HEK293 (cell line): ENCODE results near the gene MSI2.

Experiments used
- CTCF ChIA-PET: fragments of 350-600 bp; formaldehyde crosslinking; extraction: SDS; loops from one replicate; lab custom pipeline; 2021; ENCODE audit warnings: antibody characterized with exemption; lab: Yijun Ruan, JAX
- POLR2A ChIA-PET: fragments of 300-600 bp; formaldehyde crosslinking; extraction: SDS; loops from one replicate; lab custom pipeline; 2020; ENCODE audit warnings: antibody characterized with exemption, inconsistent platforms; lab: Yijun Ruan, JAX
- H3K27ac ChIP-seq: fragments of 200-500 bp; sonication (Bioruptor generic); 2 replicates; pipeline ENCODE4 v1.5.1; 2014; ENCODE audit warnings: low read depth, low read length, control low read depth, inconsistent platforms; ENCODE audit errors: extremely low read depth
- H3K36me3 ChIP-seq, 2 experiments: fragments of 200-500 bp in 1 of 2; sonication (Bioruptor generic) in 1 of 2; 1 replicate in 1 of 2; 2 replicates in 1 of 2; pipeline ENCODE4 v1.5.1; 2014 to 2017; ENCODE audit warnings: inconsistent platforms in 2 of 2, low read length in 2 of 2; ENCODE audit not compliant: control insufficient read depth in 2 of 2, insufficient read depth in 1 of 2
- H3K4me1 ChIP-seq: fragments of 200-500 bp; sonication (Bioruptor generic); 2 replicates; pipeline ENCODE4 v1.5.1; 2014; ENCODE audit warnings: mild to moderate bottlenecking, low read length, inconsistent platforms; ENCODE audit not compliant: control insufficient read depth, insufficient read depth
- H3K4me3 ChIP-seq: 2 replicates; pipeline ENCODE4 v1.5.1; 2011; ENCODE audit warnings: low read depth, mild to moderate bottlenecking, control low read depth, low read length, moderate library complexity
- H3K9me3 ChIP-seq: fragments of 200-500 bp; sonication (Bioruptor generic); 2 replicates; pipeline ENCODE4 v1.5.1; 2014; ENCODE audit warnings: low read depth, low read length, inconsistent platforms; ENCODE audit not compliant: control insufficient read depth, insufficient read depth
- EGR2 ChIP-seq: fragments of 450-650 bp; formaldehyde crosslinking; IDR thresholded peaks from 2 replicates; pipeline ENCODE4 v1.5.1; 2016; ENCODE audit warnings: low read depth, missing biosample characterization, missing genetic modification characterization
- GLI2 ChIP-seq: fragments of 450-650 bp; formaldehyde crosslinking; IDR thresholded peaks from 2 replicates; pipeline ENCODE4; 2017; ENCODE audit warnings: missing biosample characterization, missing genetic modification characterization, low read depth, borderline replicate concordance
- GLIS1 ChIP-seq: fragments of 450-650 bp; formaldehyde crosslinking; IDR thresholded peaks from 2 replicates; pipeline ENCODE4 v1.5.1; 2016; ENCODE audit warnings: missing biosample characterization, missing genetic modification characterization
- SCRT2 ChIP-seq: fragments of 450-650 bp; formaldehyde crosslinking; IDR thresholded peaks from 2 replicates; pipeline ENCODE4 v1.5.1; 2016; ENCODE audit warnings: missing biosample characterization, missing genetic modification characterization
- SETDB1 ChIP-seq: IDR thresholded peaks from one replicate; pipeline ENCODE4 v1.6.1; 2017; ENCODE audit warnings: mild to moderate bottlenecking, low read length, moderate library complexity, mixed read lengths; ENCODE audit not compliant: insufficient read length
- ZBTB48 ChIP-seq: fragments of 450-650 bp; formaldehyde crosslinking; IDR thresholded peaks from 2 replicates; pipeline ENCODE4 v1.5.1; 2016; ENCODE audit warnings: missing biosample characterization, missing genetic modification characterization
- ZFHX2 ChIP-seq: fragments of 450-650 bp; formaldehyde crosslinking; conservative IDR thresholded peaks from 2 replicates; pipeline ENCODE4 v1.5.1; 2016; ENCODE audit warnings: missing biosample characterization, missing genetic modification characterization
- ZIC2 ChIP-seq: fragments of 450-650 bp; formaldehyde crosslinking; IDR thresholded peaks from 2 replicates; pipeline ENCODE4 v1.5.1; 2016; ENCODE audit warnings: missing biosample characterization, missing genetic modification characterization
- ZNF114 ChIP-seq: fragments of 450-650 bp; formaldehyde crosslinking; IDR thresholded peaks from 2 replicates; pipeline ENCODE4 v1.5.0; 2017; ENCODE audit warnings: missing biosample characterization, missing genetic modification characterization
- ZNF121 ChIP-seq: fragments of 450-650 bp; formaldehyde crosslinking; IDR thresholded peaks from 2 replicates; pipeline ENCODE4 v1.5.1; 2016; ENCODE audit warnings: missing biosample characterization, missing genetic modification characterization
- ZNF138 ChIP-seq: fragments of 450-650 bp; formaldehyde crosslinking; IDR thresholded peaks from 2 replicates; pipeline ENCODE4 v1.5.1; 2016; ENCODE audit warnings: missing biosample characterization, missing genetic modification characterization, borderline replicate concordance
- ZNF341 ChIP-seq: fragments of 450-650 bp; formaldehyde crosslinking; IDR thresholded peaks from 2 replicates; pipeline ENCODE4; 2016; ENCODE audit warnings: low read depth, missing biosample characterization, missing genetic modification characterization
- ZNF530 ChIP-seq: fragments of 450-650 bp; formaldehyde crosslinking; IDR thresholded peaks from 2 replicates; pipeline ENCODE4 v1.5.1; 2016; ENCODE audit warnings: low read depth, missing biosample characterization, missing genetic modification characterization
- ZNF660 ChIP-seq: fragments of 450-650 bp; IDR thresholded peaks from 2 replicates; pipeline ENCODE4 v1.5.1; 2018; ENCODE audit warnings: missing biosample characterization, mild to moderate bottlenecking, missing genetic modification characterization
- ZNF830 ChIP-seq: fragments of 450-650 bp; IDR thresholded peaks from 2 replicates; pipeline ENCODE4 v1.5.0; 2018; ENCODE audit warnings: missing biosample characterization, missing genetic modification characterization, low read depth, mild to moderate bottlenecking, moderate library complexity
- TF ChIP-seq, protein P1 (sequence below): fragments of 450-650 bp; formaldehyde crosslinking; IDR thresholded peaks from 2 replicates; pipeline ENCODE4 v1.5.1; 2016; ENCODE audit warnings: missing biosample characterization, missing genetic modification characterization

Gene MSI2

GRCh38 chr17:57524839-57525568 is 268.7 kb downstream of the MSI2 start:
- Histone ChIP-seq H3K9me3 (no peaks in the 10 kb centered on the region), H3K4me1 (peaks cover 30% of the 10 kb centered on the region), H3K27ac (no peak overlapping the region), H3K4me3 (no peak overlapping the region), H3K36me3 (no peaks in the 10 kb centered on the region)
- TF ChIP-seq ZBTB48, result no peak
- no peak for TF ChIP-seq ZNF530 (tag by site-specific recombination)
- 0 out of 2 replicates have a peak, but pooled peaks have one; percentile 19 for TF ChIP-seq ZNF121 (tag by site-specific recombination)
- TF ChIP-seq ZNF138 (tag by site-specific recombination), result no peak
- TF ChIP-seq ZNF660 (tag by site-specific recombination), result no peak
- TF ChIP-seq GLI2 (tag by site-specific recombination), result no peak
- ChIA-PET CTCF (interaction anchor here (0.6 to 1.9 kb wide), 3 partner anchors 73 to 236 kb away, joined by 3 to 4 read pairs (median 3); no protein-coding TSS in a partner anchor), POLR2A (interaction anchor here (0.7 kb wide), 1 partner anchor 27 kb away, joined by 3 read pairs; no protein-coding TSS in a partner anchor)

GRCh38 chr17:57527221-57528057 is 271.1 kb downstream of the MSI2 start:
- H3K27ac ChIP-seq, result no peak overlapping the region
- POLR2A ChIA-PET, result no interaction called here
- H3K4me1 ChIP-seq, result peaks cover 14% of the 10 kb centered on the region
- no peaks in the 10 kb centered on the region for H3K9me3 ChIP-seq
- H3K36me3 ChIP-seq, result no peaks in the 10 kb centered on the region
- TF ChIP-seq SCRT2 (tag by site-specific recombination) (peak; percentile 81), ZNF138 (tag by site-specific recombination) (no peak), ZNF341 (peak; percentile 49), ZNF830 (no peak), SETDB1 (no peak)
- TF ChIP-seq, protein P1, sequence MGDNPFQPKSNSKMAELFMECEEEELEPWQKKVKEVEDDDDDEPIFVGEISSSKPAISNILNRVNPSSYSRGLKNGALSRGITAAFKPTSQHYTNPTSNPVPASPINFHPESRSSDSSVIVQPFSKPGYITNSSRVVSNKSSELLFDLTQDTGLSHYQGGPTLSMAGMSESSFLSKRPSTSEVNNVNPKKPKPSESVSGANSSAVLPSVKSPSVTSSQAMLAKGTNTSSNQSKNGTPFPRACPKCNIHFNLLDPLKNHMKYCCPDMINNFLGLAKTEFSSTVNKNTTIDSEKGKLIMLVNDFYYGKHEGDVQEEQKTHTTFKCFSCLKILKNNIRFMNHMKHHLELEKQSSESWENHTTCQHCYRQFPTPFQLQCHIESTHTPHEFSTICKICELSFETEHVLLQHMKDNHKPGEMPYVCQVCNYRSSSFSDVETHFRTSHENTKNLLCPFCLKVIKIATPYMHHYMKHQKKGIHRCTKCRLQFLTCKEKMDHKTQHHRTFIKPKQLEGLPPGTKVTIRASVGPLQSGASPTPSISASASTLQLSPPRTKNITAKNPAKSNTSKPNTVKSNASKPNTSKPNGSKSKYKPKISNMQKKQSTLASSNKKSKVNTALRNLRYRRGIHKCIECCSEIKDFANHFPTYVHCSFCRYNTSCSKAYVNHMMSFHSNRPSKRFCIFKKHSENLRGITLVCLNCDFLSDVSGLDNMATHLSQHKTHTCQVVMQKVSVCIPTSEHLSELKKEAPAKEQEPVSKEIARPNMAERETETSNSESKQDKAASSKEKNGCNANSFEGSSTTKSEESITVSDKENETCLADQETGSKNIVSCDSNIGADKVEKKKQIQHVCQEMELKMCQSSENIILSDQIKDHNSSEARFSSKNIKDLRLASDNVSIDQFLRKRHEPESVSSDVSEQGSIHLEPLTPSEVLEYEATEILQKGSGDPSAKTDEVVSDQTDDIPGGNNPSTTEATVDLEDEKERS (tag by site-specific recombination), result no peak
- TF ChIP-seq, all 188 proteins: peak for 2
- H3K4me3 ChIP-seq, result no peak overlapping the region
- CTCF ChIA-PET, result interaction anchor here (0.6 to 1.2 kb wide), 3 partner anchors 86 to 285 kb away, joined by 3 to 4 read pairs (median 4); no protein-coding TSS in a partner anchor

GRCh38 chr17:57528058-57528451 is 271.7 kb downstream of the MSI2 start:
- CTCF ChIA-PET, result interaction anchor here (0.6 to 1.2 kb wide), 3 partner anchors 85 to 285 kb away, joined by 3 to 4 read pairs (median 4); no protein-coding TSS in a partner anchor
- no peak overlapping the region for H3K4me3 ChIP-seq
- no peak overlapping the region for H3K27ac ChIP-seq
- H3K4me1 ChIP-seq, result peaks cover 11% of the 10 kb centered on the region
- no peaks in the 10 kb centered on the region for H3K9me3 ChIP-seq
- H3K36me3 ChIP-seq, result peaks cover 0 to 4% of the 10 kb centered on the region in 2 experiments; a peak in 1 of 3 replicates
- POLR2A ChIA-PET, result no interaction called here
- no peak for TF ChIP-seq ZNF114 (tag by site-specific recombination)
- peak; percentile 65 for TF ChIP-seq ZIC2 (tag by site-specific recombination)
- TF ChIP-seq ZFHX2 (tag by site-specific recombination), result peak; percentile 88
- peak; percentile 54 for TF ChIP-seq GLIS1 (tag by site-specific recombination)
- TF ChIP-seq EGR2, result peak; percentile 83
